Hepatocyte (in vitro differentiated cells): ENCODE results near the gene FMO5. TPM values are rescaled to one million over a fixed set of nuclear protein-coding genes. Genes with fewer than 3 reads are reported as not detected.

Source experiments
- DNase-seq: peaks from one replicate; pipeline ENCODE4 v3.0.0-alpha.2; 2016; ENCODE audit warnings: low spot score
- H2AFZ ChIP-seq: fragments of 200-600 bp; sonication (generic); 2 replicates; pipeline ENCODE4 v1.6.0; 2016; ENCODE audit warnings: antibody characterized with exemption, mild to moderate bottlenecking
- H3K27ac ChIP-seq: fragments of 200-600 bp; sonication (generic); 2 replicates; pipeline ENCODE4 v1.5.1; 2016; ENCODE audit warnings: mild to moderate bottlenecking
- H3K27me3 ChIP-seq: fragments of 200-600 bp; sonication (generic); 2 replicates; pipeline ENCODE4 v1.6.1; 2016
- H3K36me3 ChIP-seq: fragments of 200-600 bp; sonication (generic); replicated peaks from 2 replicates; pipeline ENCODE4 v1.5.1; 2016; ENCODE audit warnings: low read depth; ENCODE audit not compliant: insufficient read depth
- H3K4me1 ChIP-seq: fragments of 200-600 bp; sonication (generic); 2 replicates; pipeline ENCODE4 v1.5.1; 2016; ENCODE audit warnings: mild to moderate bottlenecking, moderate library complexity; ENCODE audit not compliant: insufficient read depth
- H3K4me2 ChIP-seq: fragments of 200-600 bp; sonication (generic); 2 replicates; pipeline ENCODE4 v1.6.0; 2016
- H3K4me3 ChIP-seq: fragments of 200-600 bp; sonication (generic); 2 replicates; pipeline ENCODE4 v1.5.1; 2016; ENCODE audit warnings: mild to moderate bottlenecking
- H3K79me2 ChIP-seq: fragments of 200-600 bp; sonication (generic); 2 replicates; pipeline ENCODE4 v1.6.0; 2017; ENCODE audit warnings: mild to moderate bottlenecking
- H3K9me2 ChIP-seq: fragments of 200-600 bp; sonication (generic); replicated peaks from 2 replicates; pipeline ENCODE4 v1.6.0; 2017; ENCODE audit warnings: mild to moderate bottlenecking; ENCODE audit not compliant: insufficient read depth
- H3K9me3 ChIP-seq: fragments of 200-600 bp; sonication (generic); 2 replicates; pipeline ENCODE4 v1.5.1; 2016; ENCODE audit warnings: low read depth, mild to moderate bottlenecking
- H4K20me1 ChIP-seq: fragments of 200-600 bp; sonication (generic); 2 replicates; pipeline ENCODE4 v1.6.0; 2016; ENCODE audit warnings: mild to moderate bottlenecking; ENCODE audit not compliant: insufficient read depth, poor library complexity, severe bottlenecking
- CTCF ChIP-seq: fragments of 200-600 bp; sonication (generic); IDR thresholded peaks from 2 replicates; pipeline ENCODE4 v1.5.1; 2016; ENCODE audit warnings: antibody characterized with exemption, mild to moderate bottlenecking; ENCODE audit not compliant: poor library complexity
- EZH2 ChIP-seq: fragments of 200-600 bp; sonication (generic); IDR thresholded peaks from 2 replicates; pipeline ENCODE4 v1.6.1; 2016; ENCODE audit warnings: antibody characterized with exemption, mild to moderate bottlenecking, borderline replicate concordance
- EZH2phosphoT487 ChIP-seq: fragments of 200-600 bp; sonication (generic); IDR thresholded peaks from one replicate; pipeline ENCODE4 v1.6.1; 2018; ENCODE audit warnings: antibody characterized with exemption, mild to moderate bottlenecking, low read depth, moderate library complexity; ENCODE audit not compliant: unreplicated experiment, severe bottlenecking
- WGBS: methylation state at CpG from one replicate; pipeline ENCODE4 v1.1.6; 2016; ENCODE audit warnings: low lambda C conversion rate; ENCODE audit errors: missing lambda C conversion rate; 5-methylcytosine and 5-hydroxymethylcytosine counted together
- polyA plus RNA-seq: library from polyadenylated mRNA; unstranded; fragments of >200 nt; fragmentation: Nextera tagmentation; extraction: Ambion mirVana; gene quantifications from 2 replicates; pipeline ENCODE4 v1.2.1, GENCODE V29; 2016
- total RNA-seq: library from RNA; depleted of rRNA; stranded (reverse); fragments of >200 nt; gene quantifications from 2 replicates; pipeline ENCODE4 v1.2.3, GENCODE V29; 2014

FMO5 gene
- total and polyA plus RNA-seq, 2 experiments from 2014 or later, result 44.6 to 48.6 TPM

DNA sequence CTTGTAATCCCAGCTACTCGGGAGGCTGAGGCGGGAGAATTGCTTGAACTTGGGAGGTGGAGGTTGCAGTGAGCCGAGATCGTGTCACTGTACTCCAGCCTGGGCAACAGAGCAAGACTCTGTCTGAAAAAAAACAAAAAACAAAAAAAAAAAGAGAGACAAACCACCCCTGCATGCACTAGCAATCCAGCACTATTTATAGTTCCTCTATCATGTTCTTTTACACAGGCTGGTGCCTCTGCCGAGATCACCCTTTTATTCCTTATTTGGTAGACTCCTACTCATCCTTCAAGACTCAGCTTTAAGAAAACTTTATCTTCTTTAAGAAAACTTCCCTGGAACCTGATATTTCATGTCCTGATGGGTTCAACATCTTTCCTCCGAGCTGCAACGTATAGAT lies 10.8 kb downstream of the FMO5 start:
- no peak overlapping the region for H3K27ac ChIP-seq
- no peaks in the 10 kb centered on the region for H3K9me2 ChIP-seq
- H3K4me1 ChIP-seq, result peaks cover 39% of the 10 kb centered on the region
- no peak overlapping the region for H3K4me3 ChIP-seq
- WGBS, result 78% methylated on average over 7 of the region's 7 CpGs
- no peak overlapping the region for H3K4me2 ChIP-seq
- H3K36me3 ChIP-seq, result no peaks in the 10 kb centered on the region
- H3K27me3 ChIP-seq, result no peaks in the 10 kb centered on the region
- no peaks in the 10 kb centered on the region for H4K20me1 ChIP-seq
- no peaks in the 10 kb centered on the region for H3K9me3 ChIP-seq
- no peak overlapping the region for H2AFZ ChIP-seq
- no peaks in the 10 kb centered on the region for H3K79me2 ChIP-seq
- no peak for DNase-seq
- TF ChIP-seq EZH2phosphoT487, result no peak
- TF ChIP-seq EZH2, result no peak

DNA sequence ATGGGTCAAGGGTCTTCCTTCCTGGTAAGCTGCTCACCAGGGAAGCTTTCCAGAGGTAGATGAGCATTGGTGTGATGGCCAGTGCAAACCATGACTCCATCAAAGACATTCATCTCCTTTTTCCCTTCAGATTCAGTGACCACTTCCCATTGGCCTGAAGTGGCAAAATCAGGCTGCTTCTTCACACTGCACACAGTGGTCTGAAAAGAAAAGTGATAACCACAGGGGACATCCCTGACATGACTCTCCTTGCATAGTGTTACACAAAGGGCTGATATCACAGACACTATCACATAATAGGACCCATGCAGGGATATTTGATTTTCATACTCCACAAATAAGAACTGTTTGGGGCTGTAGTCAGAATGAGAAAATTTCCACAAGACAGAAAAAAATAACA lies 11.9 kb downstream of the FMO5 start:
- TF ChIP-seq EZH2phosphoT487, result no peak
- no peak for TF ChIP-seq EZH2
- no peak for TF ChIP-seq CTCF
- no peak overlapping the region for H3K4me2 ChIP-seq
- no peak overlapping the region for H3K4me3 ChIP-seq
- no peaks in the 10 kb centered on the region for H3K9me2 ChIP-seq
- H3K27me3 ChIP-seq, result no peaks in the 10 kb centered on the region
- H2AFZ ChIP-seq, result no peak overlapping the region
- no peaks in the 10 kb centered on the region for H4K20me1 ChIP-seq
- no peak for DNase-seq
- H3K4me1 ChIP-seq, result peaks cover 39% of the 10 kb centered on the region
- no peaks in the 10 kb centered on the region for H3K36me3 ChIP-seq
- no peak overlapping the region for H3K27ac ChIP-seq
- H3K9me3 ChIP-seq, result no peaks in the 10 kb centered on the region
- H3K79me2 ChIP-seq, result no peaks in the 10 kb centered on the region

DNA sequence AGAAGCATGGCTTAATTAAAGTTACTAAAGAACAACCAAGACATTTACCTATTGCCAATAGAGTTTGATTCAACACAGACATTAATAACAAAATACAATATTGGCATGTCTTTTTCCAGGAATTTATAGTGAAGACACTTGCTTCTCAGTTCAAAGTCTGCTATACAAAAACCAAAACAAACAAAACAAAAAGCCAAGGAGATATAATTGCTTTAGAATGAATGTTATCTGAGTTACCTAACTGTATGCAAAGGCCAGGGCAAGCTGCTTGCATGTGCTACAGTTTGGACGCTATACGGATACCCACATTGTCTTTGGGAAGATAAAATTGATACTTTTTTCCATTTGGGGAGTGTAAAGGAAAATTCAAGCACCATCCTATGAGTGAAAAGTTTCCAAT lies 13.6 kb downstream of the FMO5 start:
- no peaks in the 10 kb centered on the region for H3K27me3 ChIP-seq
- H3K9me2 ChIP-seq, result no peaks in the 10 kb centered on the region
- no peak overlapping the region for H2AFZ ChIP-seq
- H3K36me3 ChIP-seq, result no peaks in the 10 kb centered on the region
- no peaks in the 10 kb centered on the region for H4K20me1 ChIP-seq
- H3K4me3 ChIP-seq, result no peak overlapping the region
- peak overlapping the region; percentile 8 for H3K27ac ChIP-seq
- peak overlapping the region; percentile 2 for H3K4me2 ChIP-seq
- 71% methylated on average over 2 of the region's 2 CpGs for WGBS
- H3K4me1 ChIP-seq, result peaks cover 39% of the 10 kb centered on the region
- TF ChIP-seq EZH2phosphoT487 (no peak), EZH2 (no peak), CTCF (no peak)
- no peaks in the 10 kb centered on the region for H3K9me3 ChIP-seq
- no peak for DNase-seq
- H3K79me2 ChIP-seq, result no peaks in the 10 kb centered on the region

DNA sequence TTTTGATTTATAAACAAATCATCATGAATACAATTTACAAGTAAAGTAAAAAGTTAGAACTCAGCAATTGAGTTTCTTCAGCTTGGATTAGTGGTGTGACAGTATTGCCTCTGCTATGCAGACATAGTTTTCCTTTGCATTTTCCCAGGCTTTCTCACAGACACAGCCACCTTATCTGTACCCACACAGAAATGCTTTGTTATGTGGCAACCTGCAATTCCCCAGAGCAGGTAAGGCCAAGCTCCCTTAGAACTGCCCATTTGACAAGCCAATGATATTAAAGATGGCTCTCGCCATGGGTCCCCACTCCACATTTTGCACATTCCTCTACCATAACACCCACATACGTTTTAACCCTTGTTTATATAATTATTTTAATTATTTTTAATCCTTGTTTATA lies 14.2 kb downstream of the FMO5 start:
- Histone ChIP-seq H3K4me2 (peak overlapping the region; percentile 2), H3K27ac (no peak overlapping the region), H3K36me3 (no peaks in the 10 kb centered on the region), H4K20me1 (no peaks in the 10 kb centered on the region), H2AFZ (no peak overlapping the region), H3K4me1 (peaks cover 37% of the 10 kb centered on the region), H3K4me3 (no peak overlapping the region), H3K9me2 (no peaks in the 10 kb centered on the region), H3K79me2 (no peaks in the 10 kb centered on the region), H3K27me3 (no peaks in the 10 kb centered on the region), H3K9me3 (no peaks in the 10 kb centered on the region)
- no peak for DNase-seq
- WGBS, result 58% methylated on average over 2 of the region's 2 CpGs
- TF ChIP-seq EZH2 (no peak), EZH2phosphoT487 (no peak), CTCF (no peak)
